H9 (cell line): ENCODE results near the gene VASP. TPM values are rescaled to one million over a fixed set of nuclear protein-coding genes. Genes with fewer than 3 reads are reported as not detected.

Experiments
- DNase-seq: peaks from one replicate; pipeline ENCODE4 v3.0.0-alpha.2; 2017
- H2AFZ ChIP-seq: one replicate; pipeline ENCODE4 v1.6.1; 2013; ENCODE audit warnings: mild to moderate bottlenecking, low read length, control low read depth, moderate library complexity
- H2AK5ac ChIP-seq: 2 replicates; pipeline ENCODE4 v1.6.1; 2013; ENCODE audit warnings: low read length, control low read depth, mixed read lengths; ENCODE audit not compliant: insufficient read length
- H2BK120ac ChIP-seq: one replicate; pipeline ENCODE4 v1.6.1; 2013; ENCODE audit warnings: low read depth, mild to moderate bottlenecking, low read length, control low read depth, inconsistent platforms; ENCODE audit not compliant: poor library complexity, severe bottlenecking
- H2BK12ac ChIP-seq: 2 replicates; pipeline ENCODE4 v1.6.1; 2013; ENCODE audit warnings: low read length, control low read depth, mixed read lengths, low read depth; ENCODE audit not compliant: insufficient read length
- H2BK15ac ChIP-seq: 2 replicates; pipeline ENCODE4 v1.6.1; 2013; ENCODE audit warnings: low read depth, low read length, control low read depth
- H2BK20ac ChIP-seq: one replicate; pipeline ENCODE4 v1.6.1; 2013; ENCODE audit warnings: low read depth, mild to moderate bottlenecking, low read length, control low read depth, inconsistent platforms; ENCODE audit not compliant: poor library complexity, severe bottlenecking
- H2BK5ac ChIP-seq: 2 replicates; pipeline ENCODE4 v1.6.1; 2013; ENCODE audit warnings: low read length, control low read depth, mixed read lengths; ENCODE audit not compliant: insufficient read length
- H3K14ac ChIP-seq: 2 replicates; pipeline ENCODE4 v1.6.1; 2013; ENCODE audit warnings: low read length, control low read depth; ENCODE audit not compliant: insufficient read depth
- H3K18ac ChIP-seq: 2 replicates; pipeline ENCODE4 v1.6.1; 2013; ENCODE audit warnings: low read depth, mild to moderate bottlenecking, mixed read lengths, low read length, control low read depth; ENCODE audit not compliant: insufficient read length
- H3K23ac ChIP-seq: 2 replicates; pipeline ENCODE4 v1.6.1; 2013; ENCODE audit warnings: low read length, control low read depth, mixed read lengths, low read depth; ENCODE audit not compliant: insufficient read length
- H3K23me2 ChIP-seq: 2 replicates; pipeline ENCODE4 v1.6.1; 2013; ENCODE audit warnings: low read depth, mild to moderate bottlenecking, mixed read lengths, low read length, control low read depth; ENCODE audit not compliant: insufficient read length, poor library complexity, severe bottlenecking
- H3K27ac ChIP-seq: 2 replicates; pipeline ENCODE4 v1.5.1; 2013; ENCODE audit warnings: low read length, control low read depth, mixed read lengths, low read depth; ENCODE audit not compliant: insufficient read length
- H3K27me3 ChIP-seq: 2 replicates; pipeline ENCODE4 v1.6.1; 2013; ENCODE audit warnings: low read length, control low read depth, inconsistent platforms; ENCODE audit not compliant: insufficient read depth
- H3K4ac ChIP-seq: 2 replicates; pipeline ENCODE4 v1.6.1; 2013; ENCODE audit warnings: low read depth, mild to moderate bottlenecking, control low read depth, inconsistent platforms, low read length, moderate library complexity
- H3K4me1 ChIP-seq: 2 replicates; pipeline ENCODE4 v1.6.1; 2013; ENCODE audit warnings: low read length, control low read depth, inconsistent platforms; ENCODE audit not compliant: insufficient read depth
- H3K4me2 ChIP-seq: 2 replicates; pipeline ENCODE4 v1.6.1; 2013; ENCODE audit warnings: low read length, control low read depth, mixed read lengths; ENCODE audit not compliant: insufficient read length, insufficient read depth
- H3K56ac ChIP-seq: 2 replicates; pipeline ENCODE4 v1.6.1; 2013; ENCODE audit warnings: low read depth, mild to moderate bottlenecking, mixed read lengths, low read length, control low read depth; ENCODE audit not compliant: insufficient read length
- H3K79me1 ChIP-seq: 2 replicates; pipeline ENCODE4 v1.6.1; 2013; ENCODE audit warnings: low read depth, mild to moderate bottlenecking, moderate library complexity, low read length, control low read depth, inconsistent platforms; ENCODE audit not compliant: insufficient read depth, poor library complexity, severe bottlenecking
- H3K79me2 ChIP-seq: 2 replicates; pipeline ENCODE4 v1.6.1; 2013; ENCODE audit warnings: low read length, control low read depth, inconsistent platforms; ENCODE audit not compliant: insufficient read depth
- H3K9ac ChIP-seq: 2 replicates; pipeline ENCODE4 v1.6.1; 2013; ENCODE audit warnings: low read length, control low read depth, mixed read lengths; ENCODE audit not compliant: insufficient read length; ENCODE audit errors: extremely low read depth
- H3K9me3 ChIP-seq: one replicate; pipeline ENCODE4 v1.6.1; 2013; ENCODE audit warnings: low read depth, low read length, inconsistent platforms; ENCODE audit not compliant: control insufficient read depth
- H3T11ph ChIP-seq: one replicate; pipeline ENCODE4 v1.6.1; 2013; ENCODE audit warnings: mild to moderate bottlenecking, low read length, control low read depth, inconsistent platforms
- H4K20me1 ChIP-seq: one replicate; pipeline ENCODE4 v1.6.1; 2013; ENCODE audit not compliant: control insufficient read depth, insufficient read length, insufficient read depth
- H4K5ac ChIP-seq: 2 replicates; pipeline ENCODE4 v1.6.1; 2013; ENCODE audit warnings: low read depth, mild to moderate bottlenecking, mixed read lengths, low read length, control low read depth; ENCODE audit not compliant: insufficient read length
- H4K8ac ChIP-seq: replicated peaks from 2 replicates; pipeline ENCODE4 v1.6.1; 2013; ENCODE audit warnings: low read length, control low read depth, mixed read lengths, low read depth; ENCODE audit not compliant: insufficient read length
- H4K91ac ChIP-seq: 2 replicates; pipeline ENCODE4 v1.6.1; 2013; ENCODE audit warnings: low read depth, mild to moderate bottlenecking, moderate library complexity, mixed read lengths, low read length, control low read depth; ENCODE audit not compliant: insufficient read length
- H3K27ac Mint-ChIP-seq, 3 experiments: 2 replicates in 2 of 3; 3 replicates in 1 of 3; pipeline ENCODE4 v1.8.0; 2020 to 2021; ENCODE audit warnings: mixed read lengths in 3 of 3, mild to moderate bottlenecking in 1 of 3, moderate library complexity in 1 of 3
- H3K27me3 Mint-ChIP-seq: 2 replicates; pipeline ENCODE4 v1.8.0; 2021; ENCODE audit warnings: low read depth, mild to moderate bottlenecking, moderate library complexity, mixed read lengths
- H3K36me3 Mint-ChIP-seq, 3 experiments: 2 replicates in 2 of 3; 3 replicates in 1 of 3; pipeline ENCODE4 v1.8.0; 2020 to 2021; ENCODE audit warnings: low read depth in 3 of 3, mixed read lengths in 3 of 3; ENCODE audit not compliant: insufficient read depth in 1 of 3
- H3K4me1 Mint-ChIP-seq, 2 experiments: 2 replicates each; pipeline ENCODE4 v1.8.0; 2020; ENCODE audit warnings: mixed read lengths in 2 of 2
- H3K4me3 Mint-ChIP-seq, 2 experiments: 2 replicates in 1 of 2; 3 replicates in 1 of 2; pipeline ENCODE4 v1.8.0; 2020 to 2021; ENCODE audit warnings: mild to moderate bottlenecking in 2 of 2, mixed read lengths in 2 of 2, moderate library complexity in 1 of 2
- H3K9me3 Mint-ChIP-seq, 2 experiments: 2 replicates in 1 of 2; 3 replicates in 1 of 2; pipeline ENCODE4 v1.8.0; 2020; ENCODE audit warnings: mild to moderate bottlenecking in 2 of 2, mixed read lengths in 2 of 2, moderate library complexity in 1 of 2
- CTCF ChIP-seq: fragments of 200-600 bp; sonication (generic); conservative IDR thresholded peaks from 3 replicates; pipeline ENCODE4 v1.8.0; 2021; ENCODE audit warnings: antibody characterized with exemption, mild to moderate bottlenecking
- WGBS: extraction: QIAGEN DNeasy Blood & Tissue Kit; methylation state at CpG from one replicate; pipeline ENCODE4 v1.1.7; 2013; ENCODE audit warnings: missing lambda C conversion rate, low lambda C conversion rate, mixed read lengths; ENCODE audit not compliant: insufficient read length; ENCODE audit errors: extremely low coverage; 5-methylcytosine and 5-hydroxymethylcytosine counted together
- total RNA-seq: library from RNA; stranded (reverse); gene quantifications from 2 replicates; pipeline ENCODE4 v1.2.1, GENCODE V29; 2021

The VASP gene
- total RNA-seq, 1 experiment from 2014 or later, result 157 TPM

GRCh38 chr19:45569619-45570421 lies 62.5 kb downstream of the VASP start:
- peak overlapping the region in 1 of 2 experiments; percentile 27; a peak in 1 of 5 replicates for H3K4me3 Mint-ChIP-seq
- H2BK15ac ChIP-seq, result no peak overlapping the region
- no peak overlapping the region for H3K56ac ChIP-seq

More at GRCh38 chr19:45569619-45570421, 62.5 kb downstream of the VASP start:
- H4K8ac ChIP-seq, result no peak overlapping the region
- H3K27ac Mint-ChIP-seq, result peak overlapping the region; percentile 6 to 93 (median 92); a peak in 2 of 7 replicates
- WGBS, result no CpG with 5 or more reads among the region's 15 CpGs
- H2BK12ac ChIP-seq, result no peak overlapping the region
- no peak overlapping the region for H3K9ac ChIP-seq
- no peaks in the 10 kb centered on the region for H3K79me1 ChIP-seq
- TF ChIP-seq CTCF, result peak; percentile 96
- H3K9me3 ChIP-seq, result no peaks in the 10 kb centered on the region
- H2AK5ac ChIP-seq, result no peak overlapping the region
- H3K27me3 ChIP-seq, result no peaks in the 10 kb centered on the region
- no peak overlapping the region for H2BK20ac ChIP-seq
- no peak overlapping the region for H2AFZ ChIP-seq
- H4K20me1 ChIP-seq, result peaks cover 2% of the 10 kb centered on the region
- no peak overlapping the region for H3K4me2 ChIP-seq
- H3K23me2 ChIP-seq, result no peaks in the 10 kb centered on the region
- no peaks in the 10 kb centered on the region; a peak in 1 of 7 replicates for H3K36me3 Mint-ChIP-seq
- H2BK120ac ChIP-seq, result no peak overlapping the region
- no peaks in the 10 kb centered on the region for H3K79me2 ChIP-seq
- H3K14ac ChIP-seq, result no peak overlapping the region
- no peaks in the 10 kb centered on the region; the same call in 1 of the 2 replicates for H3K4me1 ChIP-seq
- no peak overlapping the region for H3K4ac ChIP-seq
- H3K9me3 Mint-ChIP-seq, result no peaks in the 10 kb centered on the region
- H3K23ac ChIP-seq, result no peak overlapping the region
- no peak overlapping the region for H3K27ac ChIP-seq
- H3K18ac ChIP-seq, result no peak overlapping the region
- no peak overlapping the region for H3T11ph ChIP-seq
- peaks cover 5 to 7% of the 10 kb centered on the region in 2 experiments for H3K4me1 Mint-ChIP-seq
- H3K27me3 Mint-ChIP-seq, result no peaks in the 10 kb centered on the region
- no peak overlapping the region for H4K5ac ChIP-seq
- DNase-seq, result peak; percentile 83
- no peak overlapping the region for H4K91ac ChIP-seq
- H2BK5ac ChIP-seq, result no peak overlapping the region
